A204.1 (cell line): ENCODE results near the gene CGRRF1.

Source experiments
- FAIRE-seq: peaks from 2 replicates; lab custom pipeline; 2012; peaks lifted over from hg19 to GRCh38; lab: Jason Lieb, UNC

The CGRRF1 gene

GRCh38 chr14:54548491-54548890 is 38.8 kb downstream of the CGRRF1 start:
- FAIRE-seq: no peak

- FAIRE-seq: no peak
Measured at GRCh38 chr14:54549862-54550261, 40.2 kb downstream of the CGRRF1 start.

- FAIRE-seq: no peak
Measured at GRCh38 chr14:54550514-54550913, 40.8 kb downstream of the CGRRF1 start.

- FAIRE-seq: no peak
Measured at GRCh38 chr14:54554401-54554800, 44.7 kb downstream of the CGRRF1 start.

DNA sequence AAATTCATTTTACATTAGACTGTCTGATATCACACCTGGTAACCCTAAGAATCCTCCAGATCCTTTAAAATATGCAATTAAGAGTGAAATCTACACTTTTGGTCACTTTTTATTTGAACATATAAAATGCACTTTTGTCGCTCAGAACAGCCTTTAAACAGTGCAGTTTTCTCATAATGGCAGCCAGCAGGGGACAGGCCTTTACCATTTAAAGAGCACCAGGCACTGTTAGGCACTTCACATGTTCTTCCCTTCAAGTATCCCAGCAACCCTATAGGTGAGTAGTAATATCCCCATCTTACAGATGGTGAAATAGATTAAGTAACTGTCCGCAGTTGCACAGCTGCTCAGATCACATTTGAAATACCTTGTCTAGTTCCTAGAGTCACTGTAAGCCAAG is 45.9 kb downstream of the CGRRF1 start:
- no peak for FAIRE-seq

DNA sequence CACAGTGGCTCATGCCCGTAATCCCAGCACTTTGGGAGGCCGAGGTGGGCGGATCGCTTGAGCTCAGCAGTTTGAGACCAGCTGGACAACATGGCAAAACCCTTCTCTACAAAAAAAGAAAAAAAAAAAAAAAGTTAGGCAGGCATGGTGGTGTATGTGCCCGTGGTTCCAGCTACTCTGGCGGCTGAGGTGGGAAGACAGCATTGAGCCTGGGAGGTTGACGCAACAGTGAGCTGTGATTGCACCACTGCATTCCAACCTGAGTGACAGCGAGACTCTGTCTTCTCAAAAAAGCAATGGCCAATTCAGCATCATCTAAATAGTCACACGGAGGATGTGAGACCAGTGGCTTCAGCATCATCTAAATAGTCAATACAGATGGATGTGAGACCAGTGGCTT is 46.8 kb downstream of the CGRRF1 start:
- no peak for FAIRE-seq

DNA sequence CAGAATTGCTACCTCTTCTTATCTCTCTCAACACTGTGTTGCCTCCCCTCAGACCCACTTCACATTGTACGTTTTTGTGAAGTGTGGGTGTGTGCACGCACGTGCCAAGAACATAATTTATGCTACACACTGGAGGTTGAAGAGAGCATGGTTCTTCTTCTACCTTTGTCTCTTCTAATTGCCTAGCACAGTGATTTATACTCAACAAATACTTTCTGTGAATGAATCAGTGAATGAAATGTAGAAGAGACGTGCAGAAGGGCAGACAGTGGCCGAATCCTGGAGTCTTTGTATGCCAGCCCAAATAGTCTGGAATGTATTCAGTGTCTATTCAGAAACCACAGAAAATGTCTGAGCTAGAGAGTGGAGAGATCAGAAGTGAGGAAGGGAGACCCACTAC is 52.6 kb downstream of the CGRRF1 start:
- no peak for FAIRE-seq

DNA sequence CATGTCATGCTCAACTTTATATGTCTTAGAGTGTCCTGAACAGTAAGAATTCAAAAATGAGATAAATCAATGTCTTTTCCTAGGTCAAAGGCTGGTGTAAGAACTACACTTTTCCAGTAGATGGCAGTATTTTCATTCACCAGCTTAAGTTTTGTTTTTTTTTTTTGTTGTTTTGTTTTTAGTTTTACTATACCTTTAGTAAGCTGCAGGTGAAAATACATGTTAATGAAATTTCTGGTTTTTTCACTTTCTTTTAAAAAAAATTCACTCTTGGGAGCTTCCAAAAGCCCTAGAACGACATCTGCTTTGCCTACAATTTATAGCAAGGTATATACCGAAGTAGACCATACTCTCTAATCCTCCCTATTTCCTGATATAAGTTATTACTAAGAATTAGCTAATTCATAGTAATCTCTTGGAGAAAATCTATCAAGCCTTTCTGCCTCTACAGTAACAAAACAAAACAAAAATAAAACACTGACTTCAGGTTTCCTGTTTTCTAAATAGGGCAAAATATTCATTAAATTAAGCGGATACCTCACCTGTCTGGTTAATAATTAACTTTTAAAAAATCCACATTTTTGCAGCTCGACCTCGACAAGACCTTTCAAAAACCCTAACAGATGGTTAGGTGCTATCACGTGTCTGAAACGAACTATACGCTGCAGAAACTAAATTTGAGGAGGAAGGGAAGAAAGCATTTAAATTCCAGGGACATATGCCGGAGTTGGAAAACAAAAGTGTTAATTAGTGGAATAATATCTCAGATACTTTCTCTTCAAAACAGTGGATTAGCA is 54.6 kb downstream of the CGRRF1 start:
- peak; percentile 96 for FAIRE-seq

DNA sequence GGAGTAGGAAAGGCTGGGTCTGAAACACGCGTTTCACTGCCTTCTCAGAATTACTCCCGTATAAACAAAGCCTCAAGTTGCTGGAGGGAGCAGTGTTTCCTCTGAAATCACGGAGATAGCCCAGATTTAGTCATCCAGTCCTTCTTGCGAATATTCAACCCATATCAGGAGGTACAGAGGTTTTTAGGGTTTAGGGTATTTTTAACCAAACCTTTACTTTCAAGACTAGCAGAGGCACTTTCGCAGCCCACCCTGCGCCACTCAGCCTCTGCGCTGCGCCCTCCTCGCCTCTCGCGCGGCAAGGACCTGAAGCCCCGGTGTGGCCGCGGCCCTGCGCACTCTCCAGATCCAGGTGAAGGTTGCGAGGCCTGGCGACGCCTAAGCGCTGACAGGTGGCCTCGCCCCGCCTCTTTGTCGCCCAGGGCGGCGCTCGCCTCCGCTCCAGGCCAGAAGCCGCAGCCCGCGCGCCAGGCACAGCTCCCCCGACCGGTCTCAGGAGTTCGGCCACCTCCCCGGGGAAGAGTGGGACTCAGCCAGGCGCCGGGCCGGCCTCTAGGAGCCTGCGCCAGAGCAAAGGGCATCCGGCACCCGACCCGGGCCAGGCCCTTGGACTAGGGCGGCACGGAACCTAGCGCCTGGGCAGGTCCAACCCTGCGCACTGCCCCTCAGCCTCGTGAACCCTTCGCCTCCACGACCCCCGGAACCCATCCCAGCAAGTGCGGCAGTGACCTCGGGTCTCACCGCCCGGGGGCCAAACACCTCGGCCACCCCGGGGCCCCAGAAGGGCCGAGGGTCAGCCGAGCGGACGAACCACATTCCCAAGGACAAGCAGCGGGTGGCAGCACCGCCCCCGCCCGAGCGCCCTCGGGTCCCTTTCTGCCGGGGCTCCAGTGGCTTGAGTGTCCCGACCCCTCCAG is 55.4 kb downstream of the CGRRF1 start:
- FAIRE-seq: no peak

DNA sequence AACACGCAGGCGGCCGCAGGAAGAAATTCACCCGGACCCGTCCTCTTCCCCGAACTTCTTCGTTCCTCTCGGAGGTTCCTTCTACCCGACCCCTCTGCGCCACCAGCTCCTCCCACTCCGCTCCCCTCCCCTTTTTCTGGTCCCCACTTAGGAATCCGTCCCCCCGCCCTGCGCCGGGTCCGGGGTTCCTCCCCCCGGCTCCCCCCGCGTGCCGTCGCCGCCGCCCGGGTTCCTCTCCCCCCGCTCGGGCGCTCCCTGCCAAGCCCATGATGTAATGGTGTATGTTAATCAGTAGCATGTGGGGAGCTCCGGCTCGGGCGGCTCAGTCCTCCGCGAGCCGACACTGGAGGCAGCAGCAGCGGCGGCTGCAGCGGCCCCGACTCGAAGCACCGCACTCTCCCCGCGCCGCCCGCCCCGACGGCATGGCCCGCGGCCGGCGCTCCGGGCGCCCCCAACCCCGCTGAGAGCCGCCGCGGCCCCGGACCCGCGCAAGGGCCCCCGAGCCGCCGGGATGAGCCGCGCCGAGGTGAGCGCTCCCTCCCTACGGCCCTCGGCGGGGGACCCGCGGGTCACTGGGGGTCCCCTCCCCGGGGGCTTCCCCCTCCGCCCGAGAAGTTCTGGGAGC is 56.2 kb downstream of the CGRRF1 start:
- no peak for FAIRE-seq

DNA sequence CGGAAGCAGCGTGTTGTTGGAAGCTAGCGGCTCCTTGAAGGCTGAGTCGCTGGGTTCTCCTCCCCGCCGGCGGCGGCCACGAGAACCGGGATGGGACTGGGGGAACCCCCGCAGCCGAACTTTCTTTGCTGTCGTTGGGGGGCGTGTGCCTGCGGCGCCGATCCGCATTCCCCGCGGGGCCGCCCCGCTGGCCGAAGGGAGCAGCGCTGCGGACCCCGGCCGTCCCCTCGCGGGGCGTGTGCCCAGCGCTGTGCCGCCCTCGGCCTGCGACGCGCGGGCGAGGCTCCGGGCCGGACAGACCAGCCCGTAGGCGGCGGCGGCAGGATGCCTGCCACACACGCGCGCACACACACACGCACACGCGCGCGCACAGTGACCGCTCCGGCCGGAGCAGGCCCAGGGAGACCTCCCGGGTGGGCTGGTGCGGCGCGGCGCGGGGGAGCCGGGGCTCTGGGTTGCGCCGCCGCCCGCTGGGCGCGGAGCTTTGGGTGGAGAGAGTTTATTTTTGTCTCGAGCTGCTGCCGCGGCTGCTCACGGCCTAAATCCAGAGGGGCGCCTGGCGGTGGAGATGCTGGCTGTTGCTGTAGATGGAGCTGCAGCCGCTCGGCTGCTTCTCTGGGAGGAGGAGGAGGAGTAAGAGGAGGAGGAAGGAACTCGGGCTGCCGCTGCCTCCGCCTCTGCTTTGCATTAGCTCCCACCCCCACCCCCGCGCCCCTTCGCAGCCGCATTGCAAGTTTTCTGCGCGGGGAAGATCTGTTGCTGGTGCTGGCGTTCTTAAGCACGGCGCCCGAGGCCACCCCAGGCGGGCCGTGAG is 56.9 kb downstream of the CGRRF1 start, which contains the start of gene SAMD4A:
SAMD4A (plus strand) TSS at position 719 of the 814 bp plus-strand sequence. CDS start 789 bp downstream, outside the sequence.
- no peak for FAIRE-seq

GRCh38 chr14:54567224-54567638 is 57.5 kb downstream of the CGRRF1 start:
- no peak for FAIRE-seq

GRCh38 chr14:54567639-54568561 is 58.2 kb downstream of the CGRRF1 start:
- FAIRE-seq: no peak

- FAIRE-seq: no peak
Measured at GRCh38 chr14:54568821-54569595, 59.3 kb downstream of the CGRRF1 start.

GRCh38 chr14:54570047-54570446 is 60.3 kb downstream of the CGRRF1 start:
- no peak for FAIRE-seq

DNA sequence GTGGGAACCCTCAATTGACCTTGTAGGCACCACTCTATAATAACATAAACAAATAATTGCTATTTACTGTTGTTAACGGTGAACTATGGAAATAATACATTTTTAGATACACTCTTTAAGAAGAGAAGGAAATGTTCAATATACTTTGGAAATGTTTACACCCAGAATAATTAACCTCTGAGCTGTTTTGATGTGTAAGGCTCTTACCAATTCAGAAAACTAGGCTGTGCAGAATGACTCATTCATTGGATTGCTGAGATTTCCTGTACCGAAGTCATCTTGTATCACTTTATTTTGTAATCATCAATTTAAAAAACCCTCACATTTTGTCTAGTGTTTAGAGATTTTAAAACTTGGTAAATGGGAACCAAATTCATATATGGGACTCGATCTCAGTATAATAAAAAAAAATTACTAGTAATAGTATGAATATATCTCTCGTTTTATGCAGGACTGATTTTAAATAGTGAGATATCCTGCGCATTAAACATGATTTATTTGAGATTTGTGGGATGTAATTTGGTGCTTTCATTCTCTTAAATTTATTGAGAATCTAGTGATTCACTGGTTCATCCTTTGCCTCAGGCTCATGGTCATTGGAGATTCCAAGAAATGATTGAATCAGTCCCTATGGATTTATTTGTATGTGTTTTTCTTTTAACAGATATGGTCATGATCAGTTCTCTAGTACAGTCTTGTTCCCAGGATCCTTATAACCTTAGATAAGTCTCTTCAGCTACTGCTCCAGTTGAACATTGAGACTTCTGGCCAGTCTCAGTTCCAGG is 61.1 kb downstream of the CGRRF1 start:
- no peak for FAIRE-seq

DNA sequence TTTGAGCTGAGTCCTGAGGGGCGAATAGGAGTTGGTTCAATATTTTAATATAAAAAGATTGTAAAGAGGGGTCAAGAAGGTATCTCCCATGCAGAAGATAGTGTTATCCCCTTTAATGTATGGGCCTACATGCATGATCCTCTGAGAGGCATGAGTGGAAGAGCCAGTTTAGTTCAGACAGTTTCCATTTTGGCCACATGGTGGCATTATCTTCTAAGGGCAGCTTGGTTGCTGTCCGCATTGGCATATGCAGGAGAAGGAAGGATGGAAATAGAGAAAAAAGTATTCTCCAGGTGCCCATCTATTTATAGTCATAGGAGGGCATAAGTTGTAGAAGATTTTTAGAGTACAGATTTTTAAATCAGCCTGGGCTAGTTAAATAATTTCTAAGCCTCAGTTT is 62.6 kb downstream of the CGRRF1 start:
- no peak for FAIRE-seq

DNA sequence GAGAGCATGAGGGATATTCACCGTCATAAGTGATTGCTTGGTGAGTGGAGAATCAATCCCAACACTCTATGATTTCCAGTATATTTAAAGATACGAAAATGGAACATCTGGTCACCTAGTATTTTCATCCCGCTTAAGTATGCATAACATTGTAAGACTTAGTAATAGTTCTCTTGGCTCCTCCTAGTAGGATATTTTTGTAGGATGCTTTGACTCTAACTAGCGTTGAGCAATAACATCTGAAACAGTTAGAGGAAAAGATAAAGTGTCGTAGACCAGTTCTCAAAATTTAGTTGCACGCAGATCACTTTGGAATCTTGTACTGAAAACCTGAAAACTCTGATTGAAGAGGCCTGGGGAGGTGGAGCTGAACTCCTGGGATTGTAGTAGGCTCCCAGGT is 64.8 kb downstream of the CGRRF1 start:
- FAIRE-seq: no peak

DNA sequence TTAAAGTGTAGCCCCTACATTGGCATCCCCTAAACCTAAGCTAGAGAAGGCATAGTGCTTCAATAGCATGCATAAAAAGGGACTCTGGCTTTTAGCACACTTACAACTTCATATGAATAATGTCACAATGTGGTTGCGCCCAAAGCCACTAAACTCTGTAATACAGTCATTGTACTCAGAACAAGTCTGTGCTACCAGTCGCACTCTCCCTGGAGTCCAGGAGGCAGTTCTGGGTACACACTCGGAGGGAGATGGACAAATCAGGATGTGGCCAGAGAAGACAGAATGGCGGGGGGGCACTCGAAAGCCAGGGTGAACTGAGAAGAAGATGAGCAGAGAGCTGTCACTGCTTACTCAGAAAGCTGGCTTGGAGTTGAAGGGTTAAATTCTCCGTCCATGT is 67.8 kb downstream of the CGRRF1 start:
- FAIRE-seq: no peak
